Measurements from ENCODE around the gene SHROOM1. TPM values are rescaled to one million over a fixed set of nuclear protein-coding genes. Genes with fewer than 3 reads are reported as not detected.

SHROOM1 gene
- total RNA-seq, 2 experiments from 2014 or later, result 2.5 to 2.7 TPM

DNA sequence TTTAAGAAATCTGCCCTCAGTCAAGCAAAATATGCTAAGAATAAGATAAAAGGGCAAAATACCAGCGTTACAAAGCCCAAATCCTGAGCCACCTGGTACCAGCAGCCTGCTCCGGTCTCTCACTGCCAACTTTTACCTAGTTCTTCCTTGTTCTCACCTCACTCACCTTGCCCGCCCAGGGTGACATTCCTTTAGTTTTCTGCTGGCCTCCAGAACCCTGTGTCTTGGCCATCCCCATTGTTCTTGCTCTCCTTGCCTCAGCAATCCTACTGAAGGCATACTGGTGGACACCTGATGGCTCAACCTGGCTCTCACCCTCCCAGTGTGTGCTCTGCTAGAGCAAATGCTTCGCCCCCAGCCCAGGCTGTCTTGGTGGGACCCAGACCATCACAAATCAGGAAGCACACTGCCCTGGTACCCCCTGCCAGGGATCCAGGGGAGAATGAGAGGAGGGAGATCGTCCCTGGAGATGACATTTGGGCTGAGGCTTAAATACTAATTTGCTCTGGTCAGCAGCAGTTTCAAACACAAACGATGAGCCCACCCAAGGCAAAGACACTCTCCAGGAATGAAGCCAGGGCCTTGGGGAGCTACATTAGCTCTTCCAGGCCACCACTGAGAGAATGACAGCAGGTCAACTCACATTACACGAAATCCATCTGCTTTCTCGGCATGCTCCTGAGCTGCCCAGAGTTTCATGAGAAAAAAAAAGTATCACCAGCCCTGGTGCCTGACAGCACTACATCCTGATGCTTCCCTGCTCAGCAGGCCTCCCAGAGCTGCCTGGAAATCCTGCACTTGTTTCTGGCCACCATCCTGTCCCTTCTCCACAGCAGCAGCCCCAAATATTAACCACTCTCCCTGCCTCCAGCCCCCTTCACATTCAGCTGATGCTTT, 41.2 kb downstream of the SHROOM1 start:
- Mint-ChIP-seq H3K27me3 (peaks cover 34% of the 10 kb centered on the region), H3K4me1 (peaks cover 3% of the 10 kb centered on the region), H3K4me3 (no peak overlapping the region), H3K27ac (no peak overlapping the region), H3K36me3 (ENCODE audit: low read depth) (no peaks in the 10 kb centered on the region), H3K9me3 (no peaks in the 10 kb centered on the region)
- no peak for DNase-seq
- CTCF ChIA-PET, result no interaction called here
- POLR2A ChIA-PET, result interaction anchor here (1.6 kb wide), 1 partner anchor 12 kb away, joined by 4 read pairs; no protein-coding TSS in a partner anchor

DNA sequence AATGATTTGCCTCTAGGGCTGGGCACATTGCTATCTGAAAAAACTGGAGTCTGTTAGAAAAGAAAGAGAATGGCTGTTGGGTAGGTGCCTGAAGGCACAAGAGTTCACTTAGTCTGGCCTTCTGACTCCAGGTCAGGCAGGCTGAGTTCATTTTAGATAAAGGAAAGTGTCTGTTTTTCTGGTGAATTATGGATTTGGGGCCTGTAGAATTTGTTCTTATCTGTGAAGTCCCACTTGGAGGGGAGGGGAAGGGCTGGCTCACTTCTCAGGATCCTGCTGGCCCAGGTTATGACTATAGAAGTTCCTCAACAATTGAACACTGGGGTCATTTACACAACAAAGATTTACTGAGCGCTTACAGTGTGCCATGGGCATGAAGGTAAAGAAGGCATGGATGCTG, 41.9 kb downstream of the SHROOM1 start:
- Mint-ChIP-seq H3K27ac (no peak overlapping the region), H3K36me3 (ENCODE audit: low read depth) (no peaks in the 10 kb centered on the region), H3K4me1 (peaks cover 3% of the 10 kb centered on the region), H3K9me3 (no peaks in the 10 kb centered on the region), H3K4me3 (no peak overlapping the region), H3K27me3 (peaks cover 33% of the 10 kb centered on the region)
- DNase-seq, result no peak
- ChIA-PET CTCF (no interaction called here), POLR2A (no interaction called here)

DNA sequence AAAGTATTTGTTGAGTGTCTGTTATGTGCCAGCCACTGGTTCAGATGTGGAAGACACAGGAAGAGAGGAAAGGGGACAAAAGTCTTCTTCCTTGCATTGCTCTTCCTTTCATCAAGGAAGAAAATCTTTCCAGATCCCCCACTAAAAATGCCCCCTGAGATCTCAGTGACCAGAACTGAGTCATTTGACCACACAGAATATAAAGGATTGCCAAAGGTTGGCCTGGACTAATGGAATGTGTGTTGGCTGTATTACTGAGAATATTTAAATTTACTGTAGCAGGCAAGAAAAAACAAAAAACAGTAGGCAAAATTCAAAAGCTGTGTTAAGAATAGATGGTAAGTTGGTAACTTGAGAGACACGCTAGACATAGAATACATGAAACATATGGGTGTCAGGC, 43.4 kb downstream of the SHROOM1 start:
- POLR2A ChIA-PET, result interaction anchor here (1.0 kb wide), 1 partner anchor 11 kb away, joined by 4 read pairs; the partner anchor contains the start of gene SEPTIN8
- no peaks in the 10 kb centered on the region for H3K36me3 Mint-ChIP-seq (ENCODE audit: low read depth)
- no peak overlapping the region for H3K27ac Mint-ChIP-seq
- H3K4me3 Mint-ChIP-seq, result no peak overlapping the region
- H3K27me3 Mint-ChIP-seq, result peaks cover 31% of the 10 kb centered on the region
- H3K9me3 Mint-ChIP-seq, result no peaks in the 10 kb centered on the region
- DNase-seq, result no peak
- CTCF ChIA-PET, result interaction anchor here (2.3 kb wide), 1 partner anchor 33 kb away, joined by 6 read pairs; no protein-coding TSS in a partner anchor
- H3K4me1 Mint-ChIP-seq, result peaks cover 3% of the 10 kb centered on the region

DNA sequence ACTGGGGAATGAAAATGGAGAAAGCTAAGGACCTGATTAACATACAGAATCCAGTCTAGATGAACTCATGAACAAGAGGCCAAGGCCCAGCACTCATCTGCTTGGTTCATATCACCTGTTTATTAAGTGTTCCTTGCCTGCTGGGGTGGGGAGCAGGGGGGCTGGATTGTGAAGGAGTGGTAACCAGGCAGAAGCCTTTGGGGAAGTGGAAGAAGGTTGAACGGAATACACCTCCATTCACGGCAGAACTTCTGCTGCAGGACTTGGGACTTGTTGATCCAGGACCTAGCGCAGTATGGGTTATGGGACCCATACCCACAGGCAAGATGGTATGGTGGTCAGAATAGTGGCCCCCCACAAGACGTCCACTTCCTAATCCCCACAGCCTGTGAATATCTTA, 44.6 kb downstream of the SHROOM1 start:
- peaks cover 39% of the 10 kb centered on the region for H3K27me3 Mint-ChIP-seq
- POLR2A ChIA-PET, result interaction anchor here (1.4 kb wide), 1 partner anchor 10 kb away, joined by 3 read pairs; no protein-coding TSS in a partner anchor
- no peaks in the 10 kb centered on the region for H3K36me3 Mint-ChIP-seq (ENCODE audit: low read depth)
- CTCF ChIA-PET, result interaction anchor here (1.1 to 2.3 kb wide), 3 partner anchors 11 to 175 kb away, joined by 3 to 6 read pairs (median 3); no protein-coding TSS in a partner anchor
- no peak overlapping the region for H3K27ac Mint-ChIP-seq
- no peak for DNase-seq
- H3K4me3 Mint-ChIP-seq, result no peak overlapping the region
- H3K4me1 Mint-ChIP-seq, result peaks cover 3% of the 10 kb centered on the region
- H3K9me3 Mint-ChIP-seq, result no peaks in the 10 kb centered on the region

DNA sequence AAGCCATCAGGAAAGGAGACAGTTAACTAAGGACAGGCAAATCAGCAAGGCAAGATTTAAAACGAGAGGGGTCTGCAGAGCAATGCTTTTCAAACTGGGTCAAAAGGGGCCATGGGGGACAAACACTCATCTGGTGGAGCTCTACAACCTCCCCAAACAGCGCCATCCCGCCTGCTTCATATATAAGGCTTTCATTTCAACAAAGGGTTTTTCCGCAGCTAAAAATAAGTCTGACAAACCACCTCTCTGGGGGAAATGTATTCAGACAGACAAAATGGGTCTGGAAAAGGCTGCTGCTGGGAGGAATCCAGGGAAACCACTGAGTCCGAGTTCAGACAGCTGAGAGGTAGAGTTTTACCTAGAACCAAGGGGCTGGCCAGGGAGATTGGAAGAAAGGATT, 45.1 kb downstream of the SHROOM1 start:
- no peak for DNase-seq
- Mint-ChIP-seq H3K27ac (no peak overlapping the region), H3K4me3 (no peak overlapping the region), H3K36me3 (ENCODE audit: low read depth) (no peaks in the 10 kb centered on the region), H3K9me3 (no peaks in the 10 kb centered on the region), H3K4me1 (peaks cover 5% of the 10 kb centered on the region), H3K27me3 (peaks cover 40% of the 10 kb centered on the region)
- CTCF ChIA-PET, result interaction anchor here (1.2 to 2.3 kb wide), 2 partner anchors 10 to 35 kb away, joined by 3 to 6 read pairs; no protein-coding TSS in a partner anchor
- POLR2A ChIA-PET, result interaction anchor here (1.4 kb wide), 1 partner anchor 9 kb away, joined by 3 read pairs; no protein-coding TSS in a partner anchor

DNA sequence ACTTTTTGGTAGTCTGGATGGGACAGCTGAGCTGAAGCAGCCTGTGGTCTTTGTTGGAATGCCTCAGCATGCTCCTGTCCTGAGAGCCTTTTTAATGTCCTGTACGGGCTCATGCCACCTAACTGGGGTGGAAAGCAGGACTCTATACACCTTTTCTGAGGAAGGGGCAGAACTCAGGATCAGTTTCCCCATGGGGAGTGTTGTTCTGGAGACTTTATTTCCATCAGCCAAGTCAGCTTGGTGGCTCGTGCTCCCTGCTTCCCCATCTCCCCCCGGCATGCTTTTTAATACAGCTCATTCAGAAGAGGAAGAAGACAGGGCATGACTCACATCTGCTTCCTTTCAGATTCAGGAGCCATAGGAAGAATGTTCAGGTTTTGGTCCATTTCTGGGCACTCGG, 48.3 kb downstream of the SHROOM1 start:
- Mint-ChIP-seq H3K27ac (no peak overlapping the region), H3K36me3 (ENCODE audit: low read depth) (peaks cover 3% of the 10 kb centered on the region), H3K4me3 (no peak overlapping the region), H3K9me3 (no peaks in the 10 kb centered on the region), H3K27me3 (peaks cover 55% of the 10 kb centered on the region), H3K4me1 (peaks cover 13% of the 10 kb centered on the region)
- DNase-seq, result no peak
- CTCF ChIA-PET, result no interaction called here
- POLR2A ChIA-PET, result no interaction called here

DNA sequence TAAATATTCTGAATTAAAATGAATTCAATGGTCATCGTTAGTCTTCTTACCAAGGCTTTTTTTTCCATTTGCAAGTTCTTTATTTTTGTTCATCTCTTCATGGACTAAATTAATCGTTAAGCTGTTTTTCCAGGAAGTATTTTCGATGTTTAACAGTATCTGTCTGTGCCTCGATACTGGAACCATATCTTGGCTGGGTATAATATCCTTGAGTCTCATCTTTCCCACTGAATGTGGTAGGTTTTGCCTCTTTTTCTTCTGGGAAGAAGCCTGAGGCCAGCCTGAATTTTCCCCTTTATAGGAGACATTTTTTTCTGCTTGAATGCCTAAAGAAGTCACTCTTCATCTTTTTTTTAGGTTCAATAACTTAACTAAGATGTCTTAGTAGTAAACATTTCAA, 49.4 kb downstream of the SHROOM1 start:
- Mint-ChIP-seq H3K27ac (no peak overlapping the region), H3K9me3 (no peaks in the 10 kb centered on the region), H3K4me3 (no peak overlapping the region), H3K27me3 (peaks cover 53% of the 10 kb centered on the region), H3K36me3 (ENCODE audit: low read depth) (peaks cover 3% of the 10 kb centered on the region), H3K4me1 (peaks cover 15% of the 10 kb centered on the region)
- POLR2A ChIA-PET, result no interaction called here
- no peak for DNase-seq
- CTCF ChIA-PET, result no interaction called here

DNA sequence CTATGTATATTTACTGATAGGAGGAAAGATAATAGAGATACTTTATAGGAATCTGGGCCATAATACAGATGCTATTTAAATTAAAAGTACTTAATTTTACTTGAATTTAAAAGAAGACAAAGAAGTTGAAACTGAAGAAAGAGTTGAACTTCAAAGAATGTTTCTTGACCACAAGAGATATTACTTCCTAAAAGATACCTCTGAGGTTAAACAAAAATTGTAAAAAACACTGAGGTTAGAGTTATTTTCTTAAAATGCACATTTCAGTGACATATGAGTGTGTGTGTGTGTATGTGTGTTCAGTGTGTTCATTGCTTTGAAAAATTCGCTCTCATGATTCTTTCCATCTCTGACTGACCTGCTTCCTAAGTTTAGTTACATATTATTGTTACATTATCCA, 49.9 kb downstream of the SHROOM1 start:
- Mint-ChIP-seq H3K36me3 (ENCODE audit: low read depth) (peaks cover 3% of the 10 kb centered on the region), H3K27ac (no peak overlapping the region), H3K27me3 (peaks cover 48% of the 10 kb centered on the region), H3K4me1 (peaks cover 19% of the 10 kb centered on the region), H3K4me3 (no peak overlapping the region), H3K9me3 (no peaks in the 10 kb centered on the region)
- ChIA-PET POLR2A (no interaction called here), CTCF (no interaction called here)
- DNase-seq, result no peak

DNA sequence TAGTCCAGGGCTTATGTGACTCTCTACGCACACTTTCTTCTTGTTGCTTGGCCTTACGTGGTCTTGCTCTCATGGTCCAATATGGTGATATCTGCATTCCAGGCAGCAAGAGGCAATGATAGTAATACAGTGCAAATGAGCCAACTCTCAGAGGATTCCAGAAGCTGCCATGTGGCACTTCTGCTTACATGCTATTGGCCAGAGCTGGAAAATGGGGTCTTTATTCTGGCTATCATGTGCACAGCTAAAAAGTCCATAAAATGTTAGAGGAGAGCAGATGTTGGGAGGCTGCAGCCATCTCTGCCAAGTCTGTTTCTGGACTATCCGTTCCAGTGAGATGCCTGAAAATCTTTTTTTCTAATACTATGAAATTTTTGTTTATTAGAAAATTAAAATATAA, 50.5 kb downstream of the SHROOM1 start:
- Mint-ChIP-seq H3K36me3 (ENCODE audit: low read depth) (peaks cover 3% of the 10 kb centered on the region), H3K27me3 (peaks cover 44% of the 10 kb centered on the region), H3K4me1 (peaks cover 21% of the 10 kb centered on the region), H3K9me3 (no peaks in the 10 kb centered on the region), H3K4me3 (no peak overlapping the region), H3K27ac (no peak overlapping the region)
- no peak for DNase-seq
- CTCF ChIA-PET, result interaction anchor here (1.8 kb wide), 1 partner anchor 33 kb away, joined by 8 read pairs; the partner anchor contains the start of gene CCNI2
- POLR2A ChIA-PET, result no interaction called here

DNA sequence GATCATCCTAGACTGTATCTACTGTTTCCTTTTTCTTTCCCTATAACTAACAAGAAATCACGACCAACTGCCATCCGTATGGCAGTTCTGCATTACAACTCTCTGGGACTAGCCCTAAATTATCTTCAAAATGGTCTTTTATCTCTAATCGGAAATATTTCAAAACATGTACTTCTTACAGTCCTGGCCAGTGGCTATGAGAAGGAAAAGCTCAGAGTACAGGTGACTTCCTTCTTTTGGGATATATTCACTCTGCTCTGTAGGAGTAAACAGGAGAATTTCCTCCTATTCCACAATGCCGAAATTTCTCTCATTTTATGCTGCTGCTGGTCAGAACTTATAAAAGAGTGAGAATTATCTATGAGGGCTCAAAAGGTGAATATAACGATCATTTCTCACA, 51.6 kb downstream of the SHROOM1 start:
- ChIA-PET POLR2A (interaction anchor here (1.1 kb wide), 1 partner anchor 221 kb away, joined by 3 read pairs; no protein-coding TSS in a partner anchor), CTCF (interaction anchor here (1.7 to 1.8 kb wide), 2 partner anchors 32 to 280 kb away, joined by 3 to 8 read pairs; partner anchors contain the start of gene CCNI2)
- Mint-ChIP-seq H3K9me3 (no peaks in the 10 kb centered on the region), H3K4me3 (no peak overlapping the region), H3K4me1 (peaks cover 23% of the 10 kb centered on the region), H3K27ac (no peak overlapping the region), H3K27me3 (peaks cover 44% of the 10 kb centered on the region), H3K36me3 (ENCODE audit: low read depth) (peaks cover 3% of the 10 kb centered on the region)
- DNase-seq, result no peak

DNA sequence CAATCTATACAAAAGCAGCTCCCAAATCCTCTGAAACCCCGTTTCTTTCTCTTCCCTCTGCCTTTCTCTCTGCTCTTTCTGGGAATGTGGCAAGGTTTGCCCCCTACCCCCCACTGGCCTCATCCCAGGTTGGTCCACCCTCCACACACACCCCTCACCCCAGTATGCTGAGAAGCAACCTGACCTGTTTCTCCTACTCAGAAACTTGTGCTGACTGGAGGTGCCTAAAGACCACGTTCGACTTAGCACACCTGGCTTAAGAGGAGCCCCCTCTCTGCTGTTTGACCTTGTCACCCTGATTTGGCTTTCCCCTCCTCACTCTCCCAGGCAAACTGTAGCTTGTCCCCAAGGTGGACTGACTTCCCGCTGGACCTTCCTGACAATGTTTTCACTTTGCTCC, 52.3 kb downstream of the SHROOM1 start:
- Mint-ChIP-seq H3K4me3 (peak overlapping the region; percentile 73), H3K9me3 (no peaks in the 10 kb centered on the region), H3K36me3 (ENCODE audit: low read depth) (peaks cover 3% of the 10 kb centered on the region), H3K27ac (no peak overlapping the region), H3K27me3 (peaks cover 42% of the 10 kb centered on the region), H3K4me1 (peaks cover 23% of the 10 kb centered on the region)
- no peak for DNase-seq
- ChIA-PET POLR2A (interaction anchor here (1.1 to 1.5 kb wide), 3 partner anchors 31 to 220 kb away, joined by 3 to 6 read pairs (median 3); partner anchors contain the start of gene CCNI2), CTCF (interaction anchor here (0.5 to 1.7 kb wide), 4 partner anchors 31 to 280 kb away, joined by 3 to 7 read pairs (median 4); partner anchors contain the start of gene CCNI2)

DNA sequence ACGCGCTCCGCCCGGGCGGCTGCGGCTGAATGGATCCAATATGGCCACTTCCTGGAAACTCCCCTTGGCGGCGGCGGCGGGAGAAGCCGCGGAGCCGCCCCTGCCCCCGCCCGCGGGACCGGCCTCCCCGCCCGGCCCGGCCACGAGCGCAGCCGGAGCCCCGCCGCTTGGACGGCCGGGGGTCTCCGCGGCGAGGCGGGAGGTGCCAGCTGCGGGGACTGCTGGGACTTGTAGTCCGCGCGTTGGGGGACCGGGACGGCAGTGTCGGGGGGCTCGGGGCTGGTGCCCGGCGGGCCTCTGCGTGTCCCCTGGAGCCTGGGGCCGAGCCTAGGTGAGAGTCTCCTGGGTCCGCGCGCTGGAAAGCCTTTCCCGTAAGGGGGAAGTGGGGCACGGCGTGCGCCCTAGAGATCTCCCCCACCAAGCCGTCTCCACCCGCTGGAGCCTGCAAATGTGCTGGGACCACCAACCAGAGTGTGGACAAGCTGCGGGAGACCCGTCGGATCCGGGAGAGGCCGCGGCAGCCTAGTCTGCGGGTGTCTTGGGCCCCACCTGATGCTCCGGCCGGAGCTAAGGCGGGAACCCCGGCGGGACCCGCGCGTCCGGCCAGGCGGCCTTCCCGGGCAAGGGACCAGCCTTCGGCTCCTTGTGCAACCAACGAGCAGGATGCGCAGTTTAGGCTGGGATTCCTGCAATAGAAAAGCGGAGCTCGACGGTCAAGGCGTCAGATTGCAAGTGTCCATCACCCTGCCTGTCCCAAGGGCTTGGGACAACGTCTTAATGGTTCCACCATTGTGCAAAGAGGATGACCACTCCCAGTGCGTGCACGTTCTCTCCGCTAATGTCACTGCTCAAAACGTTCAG, 53.0 kb downstream of the SHROOM1 start, which contains the start of gene SEPTIN8:
TSS of gene SEPTIN8 (minus strand) at position 31 of the 861 bp plus-strand sequence. CDS start 102 bp downstream, outside the sequence.
- H3K27me3 Mint-ChIP-seq, result peaks cover 38% of the 10 kb centered on the region
- peak; percentile 55 for DNase-seq
- POLR2A ChIA-PET, result interaction anchor here (0.6 to 1.5 kb wide), 8 partner anchors 10 to 366 kb away, joined by 3 to 6 read pairs (median 3); partner anchors contain the start of gene CCNI2
- H3K27ac Mint-ChIP-seq, result no peak within 1 kb of the TSS
- peak within 1 kb of the TSS; percentile 73 for H3K4me3 Mint-ChIP-seq
- H3K36me3 Mint-ChIP-seq (ENCODE audit: low read depth), result peaks cover 3% of the 10 kb centered on the region
- peaks cover 23% of the 10 kb centered on the region for H3K4me1 Mint-ChIP-seq
- no peaks in the 10 kb centered on the region for H3K9me3 Mint-ChIP-seq
- CTCF ChIA-PET, result interaction anchor here (0.8 to 1.7 kb wide), 3 partner anchors 30 to 279 kb away, joined by 3 to 7 read pairs (median 3); partner anchors contain the start of gene CCNI2
